ENCODE measurements around the gene TTLL11.

GRCh38 chr9:121950866-121951265 lies 142.2 kb downstream of the TTLL11 start:
- TF ChIP-seq CTCF (IDR thresholded peaks at IDR 0.05; ENCODE audit: low read depth, low read length) (no peak), POLR2A (IDR thresholded peaks at IDR 0.05; ENCODE audit: extremely low read depth, insufficient read length) (no peak), MYC (IDR thresholded peaks at IDR 0.05; ENCODE audit: low read depth, low read length) (no peak)
